Parathyroid adenoma (tissue), 2 donors: Measurements from ENCODE around the gene TMC7.

Experiments used
- H2AFZ ChIP-seq: fragments of 300-600 bp; sonication (generic); one replicate; pipeline ENCODE4 v1.7.0; 2017; ENCODE audit warnings: antibody characterized with exemption, mild to moderate bottlenecking
- H3K27ac ChIP-seq: fragments of 300-600 bp; sonication (generic); one replicate; pipeline ENCODE4 v1.7.0; 2017
- H3K27me3 ChIP-seq: fragments of 300-600 bp; sonication (generic); one replicate; pipeline ENCODE4 v1.7.0; 2017; ENCODE audit warnings: low read length; ENCODE audit not compliant: control insufficient read depth, insufficient read depth
- H3K36me3 ChIP-seq: fragments of 300-600 bp; sonication (generic); one replicate; pipeline ENCODE4 v1.7.0; 2017; ENCODE audit warnings: low read length; ENCODE audit not compliant: control insufficient read depth, insufficient read depth
- H3K4me1 ChIP-seq: fragments of 300-600 bp; sonication (generic); one replicate; pipeline ENCODE4 v1.7.0; 2017; ENCODE audit warnings: control low read depth
- H3K4me2 ChIP-seq: fragments of 300-600 bp; sonication (generic); one replicate; pipeline ENCODE4 v1.7.0; 2017; ENCODE audit warnings: low read length
- H3K4me3 ChIP-seq: fragments of 300-600 bp; sonication (generic); one replicate; pipeline ENCODE4 v1.7.0; 2017; ENCODE audit warnings: low read depth, low read length
- H3K79me2 ChIP-seq: fragments of 300-600 bp; sonication (generic); one replicate; pipeline ENCODE4 v1.7.0; 2017; ENCODE audit warnings: control low read depth
- H3K9ac ChIP-seq: fragments of 300-600 bp; sonication (generic); one replicate; pipeline ENCODE4 v1.7.0; 2017; ENCODE audit warnings: mild to moderate bottlenecking
- H3K9me3 ChIP-seq: fragments of 300-600 bp; sonication (generic); one replicate; pipeline ENCODE4 v1.7.0; 2017; ENCODE audit warnings: low read length; ENCODE audit not compliant: control insufficient read depth
- TF ChIP-seq, protein P1 (sequence below): fragments of 300-600 bp; sonication (generic); IDR thresholded peaks from one replicate; pipeline ENCODE4 v1.7.0; 2017; ENCODE audit warnings: antibody characterized with exemption, mild to moderate bottlenecking
- donor health status: primary hyperparathyroidism.

The TMC7 gene

DNA sequence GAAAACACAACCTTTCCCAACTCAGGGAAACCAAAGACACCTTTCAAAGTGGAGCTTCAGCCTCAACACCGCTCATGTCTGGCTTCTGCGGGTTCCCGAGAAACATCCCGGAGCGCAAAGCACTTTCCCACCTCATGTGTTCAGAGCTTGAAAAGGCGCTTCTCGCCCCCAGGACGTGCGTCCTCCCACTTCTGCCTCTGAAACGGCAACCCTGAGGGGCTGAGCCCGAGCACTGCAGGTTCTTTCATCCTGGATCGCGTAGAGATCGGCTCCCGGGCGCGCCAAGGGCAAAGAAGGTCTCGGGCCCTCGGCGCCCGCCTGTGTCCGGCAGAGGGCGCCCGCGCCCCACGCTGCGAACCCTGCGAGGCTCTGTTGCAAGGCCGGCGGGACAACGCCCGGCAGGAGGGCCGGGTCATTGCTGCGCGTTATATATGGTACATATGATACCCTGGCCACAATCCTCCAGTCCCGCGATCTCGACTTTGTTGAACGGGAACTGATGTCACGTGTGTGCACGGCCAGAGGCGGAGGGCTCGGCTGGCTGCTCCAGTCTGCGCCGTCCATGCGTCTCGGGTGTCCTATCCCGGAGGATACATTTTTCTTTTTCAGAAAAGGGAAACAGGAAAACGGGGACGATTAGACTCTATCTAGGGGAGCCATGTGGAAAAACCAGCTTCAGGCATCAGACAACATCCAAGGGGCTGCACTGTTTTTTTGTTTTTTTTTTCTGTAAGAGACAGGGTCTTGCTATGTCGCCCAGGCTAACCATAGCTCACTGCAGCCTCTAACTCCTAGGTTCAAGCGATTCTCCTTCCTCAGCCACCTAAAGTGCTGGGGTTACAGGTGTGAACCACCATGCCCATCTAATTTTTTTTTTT lies 102.8 kb downstream of the TMC7 start:
- Histone ChIP-seq H3K36me3 (no peaks in the 10 kb centered on the region), H3K9me3 (no peaks in the 10 kb centered on the region), H3K4me2 (peak overlapping the region; percentile 91), H3K4me3 (peak overlapping the region; percentile 55), H3K27ac (no peak overlapping the region), H3K27me3 (no peaks in the 10 kb centered on the region), H3K4me1 (no peaks in the 10 kb centered on the region), H3K79me2 (no peaks in the 10 kb centered on the region), H2AFZ (peak overlapping the region; percentile 91), H3K9ac (no peak overlapping the region)
- TF ChIP-seq, protein P1, sequence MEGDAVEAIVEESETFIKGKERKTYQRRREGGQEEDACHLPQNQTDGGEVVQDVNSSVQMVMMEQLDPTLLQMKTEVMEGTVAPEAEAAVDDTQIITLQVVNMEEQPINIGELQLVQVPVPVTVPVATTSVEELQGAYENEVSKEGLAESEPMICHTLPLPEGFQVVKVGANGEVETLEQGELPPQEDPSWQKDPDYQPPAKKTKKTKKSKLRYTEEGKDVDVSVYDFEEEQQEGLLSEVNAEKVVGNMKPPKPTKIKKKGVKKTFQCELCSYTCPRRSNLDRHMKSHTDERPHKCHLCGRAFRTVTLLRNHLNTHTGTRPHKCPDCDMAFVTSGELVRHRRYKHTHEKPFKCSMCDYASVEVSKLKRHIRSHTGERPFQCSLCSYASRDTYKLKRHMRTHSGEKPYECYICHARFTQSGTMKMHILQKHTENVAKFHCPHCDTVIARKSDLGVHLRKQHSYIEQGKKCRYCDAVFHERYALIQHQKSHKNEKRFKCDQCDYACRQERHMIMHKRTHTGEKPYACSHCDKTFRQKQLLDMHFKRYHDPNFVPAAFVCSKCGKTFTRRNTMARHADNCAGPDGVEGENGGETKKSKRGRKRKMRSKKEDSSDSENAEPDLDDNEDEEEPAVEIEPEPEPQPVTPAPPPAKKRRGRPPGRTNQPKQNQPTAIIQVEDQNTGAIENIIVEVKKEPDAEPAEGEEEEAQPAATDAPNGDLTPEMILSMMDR = peak; percentile 100

DNA sequence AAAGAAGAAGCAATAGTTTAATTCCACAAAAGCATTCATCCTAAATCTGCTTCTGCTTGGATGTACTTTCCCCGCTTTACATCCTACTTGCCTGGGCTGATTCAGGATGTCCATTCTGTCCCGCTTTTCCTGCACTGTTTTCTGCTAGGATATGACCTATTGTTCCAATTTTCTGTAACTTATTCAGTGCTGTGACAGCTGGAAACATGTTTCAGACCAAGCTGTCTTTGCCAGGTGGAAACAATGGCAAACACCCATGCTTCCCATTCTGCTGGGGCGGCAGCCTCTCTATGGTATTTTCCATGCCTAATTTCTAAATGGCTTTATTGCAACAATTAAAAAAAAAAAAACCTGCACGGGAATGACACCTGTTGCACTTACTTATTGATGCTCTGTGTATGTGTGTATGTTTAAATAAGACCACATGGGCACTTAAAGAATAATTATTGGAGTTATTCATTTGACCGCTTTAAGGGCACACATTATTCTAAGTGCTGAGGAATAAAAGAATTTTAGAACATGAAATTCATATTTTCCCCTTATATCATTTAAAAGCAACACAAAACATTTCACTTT lies 104.7 kb downstream of the TMC7 start:
- H3K4me3 ChIP-seq = no peak overlapping the region
- no peaks in the 10 kb centered on the region for H3K27me3 ChIP-seq
- H3K4me1 ChIP-seq = no peaks in the 10 kb centered on the region
- H3K9ac ChIP-seq = no peak overlapping the region
- no peaks in the 10 kb centered on the region for H3K9me3 ChIP-seq
- no peak overlapping the region for H2AFZ ChIP-seq
- no peaks in the 10 kb centered on the region for H3K79me2 ChIP-seq
- H3K27ac ChIP-seq = no peak overlapping the region
- TF ChIP-seq, protein P1 = no peak
- H3K36me3 ChIP-seq = no peaks in the 10 kb centered on the region
- H3K4me2 ChIP-seq = no peak overlapping the region

DNA sequence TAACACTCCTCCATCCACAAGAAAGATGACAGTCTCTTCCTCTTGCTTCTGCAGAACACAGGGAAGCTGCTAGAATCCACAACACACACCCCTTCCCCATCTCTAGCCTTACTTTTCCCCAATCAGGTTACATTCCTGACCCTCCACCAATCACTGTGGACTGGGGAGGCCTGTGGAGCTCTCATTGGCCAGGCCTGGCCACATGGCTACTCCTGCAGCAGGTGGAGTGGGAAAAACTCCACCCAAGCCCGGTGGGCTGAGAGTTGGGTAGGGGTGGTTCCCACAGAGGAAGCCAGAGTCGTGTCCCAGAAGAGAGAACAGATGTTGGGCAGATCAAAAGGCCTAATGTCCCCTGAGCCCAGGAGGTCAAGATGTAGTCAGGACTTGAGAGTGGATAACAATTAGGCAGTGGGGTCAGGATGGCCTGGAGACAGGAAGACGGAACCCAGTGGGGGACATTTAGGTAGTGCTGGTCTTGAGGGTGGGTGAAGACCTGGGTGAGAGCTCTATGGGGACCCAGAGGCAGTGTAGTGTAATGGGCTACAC lies 105.7 kb downstream of the TMC7 start:
- Histone ChIP-seq H3K9me3 (no peaks in the 10 kb centered on the region), H3K4me2 (no peak overlapping the region), H3K36me3 (no peaks in the 10 kb centered on the region), H3K4me1 (no peaks in the 10 kb centered on the region), H3K4me3 (no peak overlapping the region), H3K79me2 (no peaks in the 10 kb centered on the region), H3K9ac (no peak overlapping the region), H2AFZ (no peak overlapping the region), H3K27ac (no peak overlapping the region), H3K27me3 (no peaks in the 10 kb centered on the region)
- TF ChIP-seq, protein P1 = no peak

DNA sequence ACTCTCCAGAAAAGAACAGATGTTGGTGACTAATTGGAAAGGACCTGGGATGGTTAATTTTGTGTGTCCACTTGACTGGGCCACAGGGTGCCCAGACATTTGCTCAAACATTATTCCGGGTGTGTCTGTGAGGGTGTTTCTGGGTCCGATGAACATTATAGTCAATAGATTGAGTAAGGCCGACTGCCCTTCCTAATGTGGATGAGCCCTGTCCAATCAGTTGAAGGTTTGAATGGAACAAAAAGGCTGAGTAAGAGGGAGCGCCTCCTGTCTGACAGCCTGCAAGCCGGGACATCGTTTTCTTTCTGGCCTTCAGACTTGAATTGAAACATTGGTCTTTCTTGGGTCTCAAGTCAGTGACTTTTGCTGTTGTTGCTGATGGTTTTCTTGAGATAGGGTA lies 107.2 kb downstream of the TMC7 start:
- Histone ChIP-seq H3K9ac (no peak overlapping the region), H3K27ac (no peak overlapping the region), H3K4me1 (no peaks in the 10 kb centered on the region), H3K4me2 (no peak overlapping the region), H3K27me3 (no peaks in the 10 kb centered on the region), H3K9me3 (no peaks in the 10 kb centered on the region), H3K79me2 (no peaks in the 10 kb centered on the region), H2AFZ (no peak overlapping the region), H3K36me3 (no peaks in the 10 kb centered on the region), H3K4me3 (no peak overlapping the region)
- TF ChIP-seq, protein P1 = no peak
